MM.1S (cell line): ENCODE data around the gene PUS10.

Experiments used
- CTCF ChIP-seq: fragments of 300-600 bp; sonication (generic); IDR thresholded peaks from 2 replicates; pipeline ENCODE4 v1.5.1; 2016; ENCODE audit warnings: antibody characterized with exemption, low read length, mixed read lengths
- EZH2 ChIP-seq: fragments of 300-600 bp; sonication (generic); optimal IDR thresholded peaks from 2 replicates; pipeline ENCODE3; 2017; ENCODE audit warnings: low read depth, mild to moderate bottlenecking, antibody characterized with exemption, low read length, mixed read lengths
- EZH2phosphoT487 ChIP-seq: fragments of 300-600 bp; sonication (generic); IDR thresholded peaks from 2 replicates; pipeline ENCODE4 v1.6.1; 2018; ENCODE audit warnings: antibody characterized with exemption, low read length

- TF ChIP-seq CTCF: no peak
- no peak for TF ChIP-seq EZH2
- TF ChIP-seq EZH2phosphoT487: no peak
Measured at GRCh38 chr2:61029533-61029932, 11.5 kb upstream of the PUS10 start.
